GM04504 (cell line): ENCODE measurements around the gene INSRR.
A peak's percentile ranks its signal among the peaks of the same experiment; 100 is the strongest.

ENCODE experiments used
- DNase-seq: peaks from one replicate; pipeline ENCODE4 v3.0.0-alpha.2; 2012; ENCODE audit warnings: low read depth

Gene INSRR

DNA sequence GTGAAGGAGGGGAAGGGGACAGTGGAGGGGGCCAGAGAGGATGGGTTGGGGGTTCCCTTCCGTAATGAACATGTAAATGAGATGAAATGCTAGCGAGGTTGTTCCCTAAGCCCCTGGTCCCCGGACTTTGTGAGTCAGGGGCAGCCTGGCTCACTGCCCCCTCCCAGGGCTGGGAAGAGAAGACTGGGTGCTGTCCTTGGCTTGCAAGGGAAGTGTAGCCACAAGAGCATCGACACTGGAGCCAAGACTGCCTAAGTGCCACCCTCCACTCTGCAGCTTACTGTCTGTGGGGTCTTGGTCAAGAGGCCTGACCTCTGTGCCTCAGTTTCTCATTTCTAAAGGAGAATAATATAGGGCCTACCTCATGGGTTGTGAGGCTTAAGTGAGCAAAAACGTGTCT is 35.1 kb upstream of the INSRR start:
- DNase-seq: no peak

DNA sequence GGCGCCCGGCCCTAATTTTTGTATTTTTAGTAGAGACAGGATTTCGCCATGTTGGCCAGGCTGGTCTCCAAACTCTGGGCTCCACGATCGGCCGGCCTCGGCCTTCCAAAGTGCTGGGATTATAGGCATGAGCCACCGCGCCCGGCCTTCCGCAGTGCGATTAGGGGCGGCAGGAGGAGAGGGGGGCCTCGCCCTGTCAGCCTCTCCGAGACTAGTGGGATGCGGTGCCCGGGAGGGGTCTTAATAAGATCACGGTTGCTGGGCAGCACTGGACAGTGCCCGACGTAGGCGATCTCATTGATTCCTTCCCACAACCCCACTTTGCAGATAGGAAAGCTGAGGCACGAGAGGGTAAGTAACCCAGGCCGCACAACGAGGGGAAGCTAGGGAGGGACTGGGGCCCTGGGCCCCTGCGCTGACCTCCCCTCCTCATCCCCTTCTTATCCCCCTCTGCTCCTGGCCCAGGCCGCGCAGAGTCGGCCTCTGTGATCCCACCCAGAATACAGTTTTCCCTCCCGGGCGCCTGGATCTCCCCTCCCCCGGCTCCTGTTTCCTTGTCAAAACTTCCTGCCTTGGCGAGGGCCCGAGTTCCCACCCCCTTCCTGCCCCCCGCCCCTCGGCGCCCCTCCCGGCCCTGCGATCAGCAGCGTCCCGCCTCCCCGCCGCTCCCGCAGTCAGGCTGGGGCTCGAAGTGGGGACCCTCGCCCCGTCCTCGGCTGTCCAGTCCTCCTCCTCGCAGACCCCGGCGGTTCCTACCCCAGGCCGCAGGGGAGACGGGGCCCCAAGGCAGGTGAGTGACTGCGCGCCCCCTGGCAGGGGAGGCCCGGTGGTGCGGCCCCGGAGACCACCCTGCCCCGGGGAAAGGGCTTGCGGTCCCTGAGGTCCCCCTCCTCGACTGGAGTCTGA is 34.4 kb upstream of the INSRR start, which contains the start of gene PEAR1:
Gene PEAR1 (plus strand): TSS at position 671 of the 906 bp plus-strand sequence. CDS start 10,209 bp downstream, outside the sequence.
- no peak for DNase-seq

DNA sequence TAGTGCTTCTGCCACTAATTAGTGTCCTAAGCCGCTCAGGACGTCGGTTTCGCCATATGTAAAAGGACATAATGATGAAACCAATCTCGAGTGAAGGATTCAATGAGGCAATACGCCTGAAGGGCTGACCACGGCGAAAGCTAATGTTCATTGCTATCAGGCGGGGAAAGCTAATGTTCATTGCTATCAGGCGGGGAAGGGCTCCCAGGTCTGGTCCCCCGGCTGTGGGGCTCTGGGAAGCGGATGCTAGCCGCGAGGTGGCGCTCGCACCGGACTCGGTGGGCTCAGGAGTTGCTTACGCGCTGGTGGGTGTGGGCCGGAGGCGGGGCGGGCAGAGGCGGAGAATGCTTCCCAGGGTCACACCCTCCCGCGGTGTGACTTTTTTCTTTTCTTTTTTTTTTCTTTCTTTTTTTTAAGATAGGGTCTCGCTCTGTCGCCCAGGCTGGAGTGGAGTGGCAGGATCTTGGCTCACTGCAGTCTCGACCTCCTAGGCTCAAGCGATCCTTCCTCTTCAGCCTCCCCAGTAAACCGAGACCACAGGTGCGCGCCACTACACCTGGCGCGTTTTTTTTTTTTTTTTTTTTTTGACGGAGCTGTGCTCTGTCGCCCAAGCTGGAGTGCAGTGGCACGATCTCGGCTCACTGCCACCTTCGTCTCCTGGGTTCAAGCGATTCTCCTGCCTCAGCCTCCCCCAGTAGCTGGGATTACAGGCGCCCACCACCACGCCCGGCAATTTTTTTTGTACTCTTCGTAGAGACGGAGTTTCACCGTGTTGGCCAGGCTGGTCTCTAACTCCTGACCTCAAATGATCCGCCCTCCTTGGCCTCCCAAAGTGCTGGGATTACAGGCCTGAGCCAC is 33.5 kb upstream of the INSRR start:
- peak; percentile 62 for DNase-seq

DNA sequence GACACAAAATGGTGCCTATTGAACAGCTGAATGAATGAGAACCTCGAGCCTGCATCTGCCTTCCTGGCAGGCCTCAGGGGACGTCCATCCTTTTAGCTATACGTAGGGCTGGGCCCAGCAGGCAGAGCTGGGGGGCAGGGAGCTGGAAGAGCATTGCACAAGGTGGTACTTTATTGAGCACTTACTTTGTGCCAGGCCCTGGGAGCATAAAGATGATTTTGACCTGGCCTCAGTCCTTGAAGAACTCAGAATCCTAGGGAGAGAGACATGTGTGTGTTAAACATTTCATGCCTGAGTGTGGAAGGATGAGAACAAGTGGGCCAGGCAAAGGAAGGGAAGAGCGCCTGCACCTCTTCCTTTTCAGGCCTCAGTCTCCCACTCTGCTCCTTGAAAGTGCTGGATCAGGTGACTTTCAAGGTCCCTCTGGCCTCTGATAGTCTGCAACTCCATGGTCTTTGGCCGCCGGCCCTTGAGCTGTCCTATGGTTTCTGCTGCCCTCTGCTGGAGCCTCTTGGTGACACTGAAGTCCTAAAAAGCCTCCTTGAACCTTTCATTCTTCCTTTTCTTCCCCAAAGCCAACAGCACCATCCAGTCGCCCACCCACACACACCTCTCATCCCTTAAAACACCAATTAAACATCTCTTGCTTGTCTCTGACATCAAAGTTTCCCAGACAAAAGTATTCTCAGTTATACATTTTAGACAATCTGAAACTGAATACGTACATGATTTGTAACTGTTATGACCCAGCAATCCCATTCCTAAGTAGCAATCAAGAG is 31.1 kb upstream of the INSRR start:
- peak; percentile 45 for DNase-seq

DNA sequence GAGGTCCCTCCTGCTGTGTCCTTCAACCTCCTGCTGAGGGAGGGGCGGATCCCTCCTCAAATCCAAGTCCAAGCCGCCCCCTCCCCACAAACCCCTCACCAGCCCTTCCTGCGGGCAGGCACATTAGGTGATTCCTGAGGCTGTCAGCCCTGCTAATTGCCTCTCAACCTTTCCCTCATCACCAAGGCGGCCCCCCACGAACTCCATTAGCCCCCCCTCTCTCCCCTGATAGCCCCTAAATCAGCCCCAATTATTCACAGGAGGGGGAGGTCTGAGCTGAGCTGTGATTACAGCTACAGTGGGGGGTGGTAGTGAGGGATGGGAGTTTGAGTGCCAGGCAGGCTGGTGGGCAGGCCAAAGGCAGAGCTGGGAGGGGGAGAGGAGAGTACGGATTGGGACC is 28.8 kb upstream of the INSRR start:
- DNase-seq: no peak

DNA sequence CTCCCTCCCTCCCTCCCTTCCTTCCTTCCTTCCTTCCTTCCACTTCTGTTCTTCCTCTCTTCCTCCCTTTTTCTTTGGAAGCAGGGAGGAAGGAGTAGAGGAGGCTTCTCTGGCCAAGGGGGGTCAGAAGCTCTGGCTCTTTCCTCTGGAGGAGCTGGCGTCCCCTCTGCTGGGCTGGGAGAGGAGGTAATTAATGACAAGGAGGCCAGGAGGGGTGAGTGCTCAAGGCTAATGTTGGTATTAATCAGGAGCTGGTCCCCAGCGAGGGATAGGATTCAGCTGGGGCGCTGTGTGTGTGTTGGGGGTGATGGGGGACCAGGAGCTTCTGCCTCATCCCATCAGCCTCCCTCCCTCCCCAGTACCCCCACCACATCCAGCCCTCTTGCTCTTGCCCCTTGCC is 28.4 kb upstream of the INSRR start:
- no peak for DNase-seq

DNA sequence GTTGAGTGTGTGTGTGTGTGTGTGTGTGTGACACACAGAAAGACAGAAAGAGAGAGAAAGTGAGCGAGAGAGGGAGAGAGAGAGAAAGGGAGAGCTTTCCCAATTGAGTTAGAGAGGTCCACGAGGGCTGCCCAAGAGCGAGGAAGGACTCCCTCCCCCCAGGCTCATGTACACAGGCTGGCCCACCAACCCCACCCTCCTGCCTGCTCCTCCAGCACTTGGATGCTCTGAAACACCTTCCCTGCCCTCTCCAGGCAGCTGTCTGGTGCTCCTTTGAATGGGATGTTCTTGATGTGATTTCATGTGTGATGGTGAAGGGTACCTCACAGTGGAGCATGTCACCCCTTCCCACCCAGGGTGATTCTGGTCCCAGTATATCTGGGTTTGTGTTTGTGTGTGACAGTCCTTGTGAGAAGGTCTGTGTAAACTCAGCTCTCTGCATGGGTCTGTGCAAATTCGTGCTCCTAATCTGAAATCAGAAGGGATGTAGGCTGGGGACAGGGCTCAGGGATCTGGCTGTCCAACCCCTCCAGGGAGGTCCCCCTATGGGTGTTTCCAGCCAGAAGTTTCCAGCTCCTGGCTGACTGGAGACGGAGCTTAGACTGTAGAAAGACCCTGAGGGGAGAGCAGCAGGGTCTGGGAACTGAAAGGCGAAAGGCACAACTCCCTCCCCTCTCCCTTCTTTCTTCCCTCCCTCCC is 27.8 kb upstream of the INSRR start:
- DNase-seq: no peak

DNA sequence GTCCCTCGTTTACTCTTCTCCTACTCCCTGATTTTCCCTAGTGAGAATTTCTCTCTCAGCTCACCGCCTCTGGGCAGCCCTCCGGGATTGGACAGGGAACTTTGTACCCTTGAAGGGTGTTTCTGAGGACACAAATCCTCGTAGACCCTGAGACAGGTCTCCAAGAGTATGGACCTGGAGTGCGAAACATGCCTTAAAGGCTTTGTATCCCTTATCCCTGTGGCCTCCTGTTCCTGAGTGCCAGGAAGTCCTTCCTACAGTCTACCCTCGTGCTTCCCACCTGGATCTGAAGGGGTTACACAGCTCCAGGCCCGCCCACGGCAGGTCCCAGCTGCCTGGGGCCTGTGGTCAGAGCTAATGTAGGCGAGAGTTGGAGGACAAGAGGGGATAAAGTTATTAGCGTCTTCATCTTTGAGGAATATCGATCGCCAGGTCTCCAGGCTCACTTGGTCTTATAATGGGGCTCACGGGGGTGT is 27.0 kb upstream of the INSRR start:
- DNase-seq: no peak

DNA sequence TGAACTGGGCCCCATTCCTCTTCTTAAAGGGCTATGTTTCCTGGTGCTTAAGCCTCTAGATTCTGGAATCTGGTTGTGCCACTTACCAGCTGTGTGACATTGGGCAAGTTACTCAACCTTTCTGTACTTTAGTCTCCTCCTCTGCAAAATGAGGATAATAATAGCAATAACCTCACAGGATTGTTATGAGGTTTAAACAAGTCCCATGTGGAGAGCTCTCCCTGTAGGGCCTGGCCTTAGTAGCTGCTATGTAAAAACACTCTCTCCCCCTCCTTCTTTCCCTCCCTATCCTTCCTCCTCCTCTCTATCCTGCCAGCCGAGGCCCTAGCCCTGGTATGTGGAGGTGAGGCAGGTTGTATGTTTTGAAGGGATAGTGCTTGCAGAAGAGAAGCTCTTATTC is 26.4 kb upstream of the INSRR start:
- no peak for DNase-seq

DNA sequence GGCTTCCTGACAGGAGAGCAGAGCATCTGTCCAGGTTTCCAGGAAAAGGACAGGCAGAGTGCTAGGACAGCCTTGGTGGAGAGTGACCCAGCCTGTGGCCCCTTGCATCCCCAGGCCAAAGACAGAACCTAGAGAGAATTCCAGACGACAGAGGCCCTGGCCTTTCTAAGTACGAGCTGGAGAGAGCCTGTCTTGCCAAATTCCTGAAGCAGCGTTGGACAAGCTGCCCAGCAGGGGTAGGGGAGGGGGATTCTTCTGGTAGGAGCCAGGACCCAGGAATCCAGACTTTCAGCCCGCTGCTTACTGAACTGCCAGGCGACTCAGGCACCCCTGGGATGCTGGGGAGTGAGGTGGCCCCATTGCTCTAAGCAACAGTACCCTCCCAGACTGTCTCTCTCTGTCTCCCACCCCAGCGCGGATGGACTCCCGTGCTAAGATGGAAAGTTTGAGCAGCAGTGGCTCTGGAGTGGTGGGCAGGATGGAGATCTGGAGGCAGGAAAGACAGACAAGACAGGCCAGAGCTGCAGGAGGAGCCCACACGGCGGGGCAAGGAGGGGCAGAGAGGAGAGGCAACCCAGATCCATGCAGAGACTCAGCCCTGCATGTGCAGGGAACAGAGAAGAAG is 25.8 kb upstream of the INSRR start:
- no peak for DNase-seq

DNA sequence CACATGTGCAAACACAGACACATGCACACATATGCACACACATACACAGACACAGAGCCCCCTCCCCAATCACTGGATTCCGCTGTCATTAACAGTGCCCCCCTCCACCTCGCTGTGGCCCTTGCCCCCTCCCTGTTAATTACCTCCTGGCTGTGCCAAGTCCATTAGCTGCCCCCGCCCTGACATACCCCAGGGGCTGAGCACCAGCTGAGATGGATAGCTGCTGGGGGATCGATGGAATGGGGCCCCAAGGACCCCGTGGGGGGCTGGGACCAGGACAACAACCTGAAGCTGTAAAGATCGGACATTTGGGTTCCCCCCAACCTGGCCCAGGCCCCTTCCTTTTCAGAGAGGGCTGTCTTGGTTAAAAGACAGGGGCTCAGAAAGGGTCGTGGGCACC is 25.0 kb upstream of the INSRR start:
- DNase-seq: no peak

DNA sequence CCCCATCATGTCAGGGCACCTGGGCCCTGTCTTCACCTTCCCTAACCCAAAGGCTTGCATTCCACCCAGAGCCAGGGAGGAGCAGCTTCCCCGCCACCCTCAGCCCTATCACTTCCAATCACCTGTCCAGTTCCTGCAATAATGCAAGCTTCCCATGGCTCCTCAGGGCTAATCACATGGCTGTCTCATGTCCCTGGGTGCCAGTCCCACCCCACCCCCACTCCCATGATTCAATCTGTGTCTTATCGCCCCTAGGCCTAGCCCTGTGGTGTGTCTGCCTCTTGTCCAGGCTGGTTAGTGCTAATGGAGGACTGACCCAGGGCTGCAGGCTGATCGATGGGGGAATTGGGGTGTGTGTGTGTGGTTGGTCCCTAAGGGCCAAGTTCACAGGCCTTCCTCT is 23.6 kb upstream of the INSRR start:
- DNase-seq: no peak

DNA sequence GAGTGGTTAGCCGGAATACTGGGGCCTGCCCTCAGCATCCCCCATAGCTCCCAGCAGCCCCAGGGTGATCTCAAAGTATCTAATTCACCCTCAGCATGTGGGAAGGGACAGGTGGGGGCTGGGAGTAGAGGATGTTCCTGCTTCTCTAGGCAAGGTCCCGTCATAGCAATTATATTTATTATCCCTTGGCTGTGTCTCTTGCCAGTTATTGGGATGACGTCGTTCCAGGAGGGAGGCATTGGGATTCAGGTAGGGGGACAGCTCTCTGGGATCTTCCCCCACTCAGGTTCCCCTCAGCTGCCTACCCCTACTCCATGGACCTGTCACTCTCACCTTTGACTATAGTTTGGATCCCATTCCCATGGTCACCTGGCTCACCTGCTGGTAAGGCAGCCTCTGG is 22.7 kb upstream of the INSRR start:
- DNase-seq: no peak

DNA sequence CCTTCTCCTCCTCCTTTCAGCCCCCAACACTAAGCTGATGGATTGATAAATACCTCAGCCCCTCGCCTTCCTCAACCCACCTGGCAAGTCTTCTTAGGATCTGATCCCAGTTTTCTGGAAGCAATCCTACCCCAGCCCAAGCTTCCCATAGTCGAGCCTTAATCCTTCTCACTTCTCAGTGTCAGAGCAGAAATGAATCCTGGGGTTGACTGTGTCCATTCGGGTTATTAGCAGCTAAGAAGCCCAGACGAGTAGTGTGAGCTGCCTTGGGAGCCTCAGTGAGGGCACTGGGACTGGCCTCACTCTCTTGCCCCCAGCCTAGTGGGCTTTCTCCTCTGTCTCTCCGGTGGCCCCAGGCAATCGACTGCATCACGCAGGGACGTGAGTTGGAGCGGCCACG is 22.2 kb upstream of the INSRR start:
- DNase-seq: no peak

DNA sequence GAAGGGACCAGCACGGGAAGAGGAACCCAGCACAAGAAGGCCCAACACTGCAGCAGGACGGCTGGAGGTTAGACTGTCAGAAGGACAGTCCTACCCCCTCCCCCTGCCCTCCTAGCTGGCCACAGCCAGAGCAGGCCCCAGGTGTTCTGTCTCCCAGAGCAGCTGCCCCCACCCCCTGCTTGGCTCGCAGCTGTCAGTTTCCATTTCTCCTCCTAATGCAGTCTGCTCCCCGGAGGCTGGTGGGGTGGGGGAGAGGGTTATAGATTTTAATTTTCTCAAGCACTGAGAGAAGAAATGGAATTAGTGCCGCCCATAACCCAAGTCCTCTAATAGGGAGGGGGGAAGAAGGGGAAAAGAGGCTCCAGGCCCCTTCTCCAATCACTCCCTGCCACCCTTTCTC is 21.6 kb upstream of the INSRR start:
- no peak for DNase-seq

DNA sequence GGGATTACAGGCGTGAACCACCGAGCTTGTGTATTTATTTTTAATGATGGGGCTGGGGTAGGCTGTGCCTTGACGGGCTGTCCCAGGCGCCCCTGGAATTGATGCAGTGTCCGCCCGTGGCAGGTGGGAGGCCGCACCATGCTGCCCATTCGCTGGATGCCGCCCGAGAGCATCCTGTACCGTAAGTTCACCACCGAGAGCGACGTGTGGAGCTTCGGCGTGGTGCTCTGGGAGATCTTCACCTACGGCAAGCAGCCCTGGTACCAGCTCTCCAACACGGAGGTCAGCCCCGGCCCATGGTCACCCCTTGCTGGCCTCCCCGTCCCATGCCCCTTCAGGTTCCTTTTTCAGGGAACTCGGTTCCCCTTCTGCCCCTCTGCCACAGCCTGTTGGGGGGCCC is 21.0 kb upstream of the INSRR start:
- no peak for DNase-seq

DNA sequence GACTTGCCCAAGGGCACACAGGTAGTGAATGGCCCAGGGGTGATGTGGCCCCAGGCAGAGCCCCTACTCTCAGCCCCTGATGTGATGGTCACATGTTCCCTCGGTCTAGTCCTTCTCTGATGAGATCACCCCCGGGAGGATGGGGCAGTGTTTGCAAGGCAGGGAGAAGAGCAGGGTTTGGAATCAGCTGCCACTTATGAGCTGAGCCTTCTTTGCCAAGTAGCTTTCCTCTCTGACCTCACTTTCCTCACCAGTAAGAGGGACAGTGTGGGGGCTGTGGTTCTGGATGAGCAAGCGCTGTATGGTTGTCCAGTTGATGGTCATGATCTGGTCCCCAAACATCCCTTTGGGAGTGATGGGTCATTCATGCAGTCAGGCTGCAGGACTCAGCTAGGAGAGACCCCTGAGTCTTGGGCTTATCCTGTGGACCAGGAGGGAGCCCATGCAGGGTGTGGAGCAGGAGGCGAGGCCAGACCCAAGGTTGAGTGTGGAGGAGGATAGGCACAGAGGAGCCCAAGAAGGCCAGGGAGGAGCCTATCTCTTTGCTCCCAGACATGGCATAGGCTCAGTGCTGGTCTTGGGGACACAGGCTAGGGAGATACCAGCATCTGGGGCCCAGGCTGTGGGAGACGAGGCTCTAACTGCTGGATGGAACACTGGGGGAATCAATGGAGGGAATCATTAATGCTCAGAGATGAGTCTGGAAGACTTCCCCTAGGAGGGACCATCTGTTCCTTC is 18.7 kb upstream of the INSRR start:
- DNase-seq: no peak

DNA sequence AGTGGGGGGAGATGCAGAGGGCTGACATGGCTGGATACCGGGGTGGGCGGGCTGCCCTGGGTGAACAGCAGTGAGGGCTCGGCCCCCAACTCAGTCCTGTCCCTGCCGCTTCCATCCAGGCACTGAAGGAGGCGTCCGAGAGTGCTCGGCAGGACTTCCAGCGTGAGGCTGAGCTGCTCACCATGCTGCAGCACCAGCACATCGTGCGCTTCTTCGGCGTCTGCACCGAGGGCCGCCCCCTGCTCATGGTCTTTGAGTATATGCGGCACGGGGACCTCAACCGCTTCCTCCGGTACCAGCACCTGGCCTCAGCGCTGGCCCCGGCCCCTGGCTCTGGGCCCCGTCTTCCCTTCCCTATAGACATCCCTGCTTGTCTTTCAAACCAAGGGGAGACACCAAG is 17.4 kb upstream of the INSRR start:
- DNase-seq: no peak

DNA sequence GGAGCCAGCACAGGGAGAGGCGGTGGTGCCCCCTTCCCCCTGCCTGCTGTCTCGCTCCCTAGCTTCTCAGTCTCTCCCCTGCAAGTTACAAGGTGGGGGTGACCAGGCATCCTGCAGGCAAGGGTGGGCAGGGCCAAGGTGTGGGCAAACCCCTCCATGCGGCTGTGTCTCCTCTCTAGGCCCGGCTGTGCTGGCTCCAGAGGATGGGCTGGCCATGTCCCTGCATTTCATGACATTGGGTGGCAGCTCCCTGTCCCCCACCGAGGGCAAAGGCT is 16.4 kb upstream of the INSRR start:
- DNase-seq: no peak

DNA sequence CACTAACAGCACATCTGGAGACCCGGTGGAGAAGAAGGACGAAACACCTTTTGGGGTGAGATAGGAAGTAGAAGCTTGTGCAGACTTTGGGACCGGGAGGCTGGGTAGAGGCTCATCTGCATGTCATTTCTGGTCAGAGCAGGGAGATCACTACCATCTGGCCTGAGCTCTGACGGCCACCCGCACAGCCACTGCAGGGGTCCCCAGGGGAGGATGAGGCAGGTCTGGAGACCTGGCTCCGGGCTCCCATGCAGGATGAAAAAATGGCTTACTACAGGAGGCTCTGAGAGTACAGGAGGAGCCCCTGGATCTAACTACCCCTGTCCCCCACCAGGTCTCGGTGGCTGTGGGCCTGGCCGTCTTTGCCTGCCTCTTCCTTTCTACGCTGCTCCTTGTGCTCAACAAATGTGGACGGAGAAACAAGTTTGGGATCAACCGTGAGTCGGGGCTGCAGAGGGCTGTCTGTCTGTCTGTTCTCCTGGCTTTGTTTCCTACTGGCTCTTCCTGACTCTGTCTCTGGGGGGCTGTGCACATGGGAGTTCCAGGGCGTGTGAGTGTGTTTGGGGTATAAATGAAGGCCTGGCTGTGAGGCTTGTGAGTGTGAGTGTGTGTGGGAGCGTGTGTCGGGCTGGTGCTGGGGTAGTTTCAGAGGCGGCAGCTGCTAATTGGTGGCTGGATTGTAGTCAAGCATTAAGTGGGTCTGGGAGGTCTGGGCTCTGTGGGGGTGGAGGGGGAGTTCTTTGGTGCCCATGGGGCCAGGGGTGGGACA is 15.8 kb upstream of the INSRR start:
- DNase-seq: no peak
